PC-9 (cell line): Measurements from ENCODE around the gene CAMK2N1.

Experiments
- CTCF ChIP-seq: fragments of 200-600 bp; sonication (generic); conservative IDR thresholded peaks from 2 replicates; pipeline ENCODE4 v1.6.1; 2017; ENCODE audit warnings: mixed run types, antibody characterized with exemption, mild to moderate bottlenecking, moderate library complexity
- EZH2 ChIP-seq: fragments of 200-600 bp; sonication (generic); IDR thresholded peaks from 2 replicates; pipeline ENCODE4 v1.8.0; 2017; ENCODE audit warnings: antibody characterized with exemption, low read depth

- no peak for TF ChIP-seq CTCF
- no peak for TF ChIP-seq EZH2
Observed at GRCh38 chr1:20505488-20505887, 19.5 kb upstream of the CAMK2N1 start.
